Loucy (cell line): ENCODE data around the gene ITGB1BP2.
"Not testable (repeated sequence)": the region's sequence is repeated elsewhere in the genome, so short reads cannot be mapped to it uniquely, and the experiment has no call there.

ENCODE experiments used
- H2AFZ ChIP-seq: fragments of 200-600 bp; sonication (generic); 2 replicates; pipeline ENCODE4 v1.6.0; 2016; ENCODE audit warnings: antibody characterized with exemption, mild to moderate bottlenecking, low read length, moderate library complexity
- H3F3A ChIP-seq: fragments of 200-600 bp; 2 replicates; pipeline ENCODE4 v1.6.0; 2016; ENCODE audit warnings: antibody characterized with exemption, low read depth, mild to moderate bottlenecking
- H3K27me3 ChIP-seq: fragments of 200-600 bp; sonication (generic); 2 replicates; pipeline ENCODE4 v1.6.1; 2014; ENCODE audit warnings: low read length, mild to moderate bottlenecking; ENCODE audit not compliant: insufficient read depth, poor library complexity, severe bottlenecking
- H3K36me3 ChIP-seq: fragments of 200-600 bp; sonication (generic); 2 replicates; pipeline ENCODE4 v1.6.1; 2016; ENCODE audit warnings: low read length; ENCODE audit not compliant: insufficient read depth
- H3K4me1 ChIP-seq: fragments of 200-600 bp; sonication (generic); 2 replicates; pipeline ENCODE4 v1.5.1; 2014; ENCODE audit warnings: low read length, mild to moderate bottlenecking; ENCODE audit not compliant: insufficient read depth, poor library complexity, severe bottlenecking
- H3K4me2 ChIP-seq: fragments of 200-600 bp; sonication (generic); 2 replicates; pipeline ENCODE4 v1.6.0; 2014; ENCODE audit warnings: antibody characterized with exemption, low read length, low read depth, mild to moderate bottlenecking; ENCODE audit not compliant: poor library complexity, severe bottlenecking
- H3K4me3 ChIP-seq: fragments of 200-600 bp; sonication (generic); 2 replicates; pipeline ENCODE4 v1.5.1; 2014; ENCODE audit warnings: low read length, mild to moderate bottlenecking, mixed read lengths; ENCODE audit not compliant: poor library complexity, severe bottlenecking
- H3K79me2 ChIP-seq: fragments of 200-600 bp; sonication (generic); 2 replicates; pipeline ENCODE4 v1.6.1; 2014; ENCODE audit warnings: low read length; ENCODE audit not compliant: insufficient read depth
- H3K9ac ChIP-seq: fragments of 200-600 bp; sonication (generic); 2 replicates; pipeline ENCODE4 v1.6.0; 2014; ENCODE audit warnings: mild to moderate bottlenecking, low read depth, low read length, moderate library complexity; ENCODE audit not compliant: poor library complexity, severe bottlenecking
- H3K9me2 ChIP-seq: fragments of 200-600 bp; sonication (generic); replicated peaks from 2 replicates; pipeline ENCODE4 v1.6.1; 2016; ENCODE audit warnings: low read depth, low read length, mixed read lengths
- H3K9me3 ChIP-seq: fragments of 200-600 bp; sonication (generic); 2 replicates; pipeline ENCODE4 v1.6.1; 2014; ENCODE audit warnings: mild to moderate bottlenecking, antibody characterized with exemption, low read length, low read depth; ENCODE audit not compliant: insufficient read depth
- H4K20me1 ChIP-seq: fragments of 200-600 bp; sonication (generic); 2 replicates; pipeline ENCODE4 v1.6.0; 2014; ENCODE audit warnings: antibody characterized with exemption, low read length, mild to moderate bottlenecking; ENCODE audit not compliant: insufficient read depth, poor library complexity, severe bottlenecking
- EZH2phosphoT487 ChIP-seq: fragments of 200-600 bp; IDR thresholded peaks from 2 replicates; pipeline ENCODE4 v1.6.1; 2018; ENCODE audit warnings: antibody characterized with exemption, mild to moderate bottlenecking, moderate library complexity, borderline replicate concordance
- TF ChIP-seq, protein P1 (sequence below): fragments of 200-600 bp; sonication (generic); conservative IDR thresholded peaks from 2 replicates; pipeline ENCODE4 v1.5.1; 2014; ENCODE audit warnings: mild to moderate bottlenecking, antibody characterized with exemption, low read length

Gene ITGB1BP2

DNA sequence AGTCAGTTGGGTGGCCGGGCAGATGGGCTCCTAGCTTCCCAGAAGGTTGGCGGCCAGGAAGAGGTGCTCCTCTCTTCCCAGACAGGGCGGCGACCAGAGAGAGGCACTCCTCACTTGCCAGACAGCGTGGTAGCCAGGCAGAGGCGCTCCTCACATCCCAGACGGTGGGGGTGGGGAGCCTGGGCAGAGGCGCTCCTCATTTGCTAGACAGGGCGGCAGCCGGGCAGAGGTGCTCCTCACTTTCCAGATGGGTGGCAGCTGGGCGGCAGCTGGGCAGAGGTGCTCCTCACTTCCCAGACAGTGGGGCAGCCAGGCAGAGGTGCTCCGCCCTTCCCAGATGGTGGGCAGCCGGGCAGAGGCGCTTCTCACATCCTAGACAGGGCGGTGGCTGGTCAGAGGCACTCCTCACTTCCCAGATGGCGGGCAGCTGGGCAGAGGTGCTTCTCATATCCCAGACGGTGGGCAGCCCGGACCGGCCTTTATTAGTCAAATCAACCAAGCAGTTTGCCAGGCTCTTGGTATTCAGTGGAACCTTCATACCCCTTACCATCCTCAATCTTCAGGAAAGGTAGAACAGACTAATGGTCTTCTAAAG is 31.7 kb upstream of the ITGB1BP2 start:
- Histone ChIP-seq H2AFZ (no peak overlapping the region), H4K20me1 (no peaks in the 10 kb centered on the region), H3K4me1 (no peaks in the 10 kb centered on the region), H3K36me3 (no peaks in the 10 kb centered on the region), H3K9ac (no peak overlapping the region), H3K4me2 (no peak overlapping the region), H3K9me3 (no peaks in the 10 kb centered on the region), H3F3A (no peaks in the 10 kb centered on the region), H3K9me2 (no peaks in the 10 kb centered on the region), H3K27me3 (no peaks in the 10 kb centered on the region), H3K79me2 (no peaks in the 10 kb centered on the region), H3K4me3 (no peak overlapping the region)
- no peak for TF ChIP-seq EZH2phosphoT487
- TF ChIP-seq, protein P1, sequence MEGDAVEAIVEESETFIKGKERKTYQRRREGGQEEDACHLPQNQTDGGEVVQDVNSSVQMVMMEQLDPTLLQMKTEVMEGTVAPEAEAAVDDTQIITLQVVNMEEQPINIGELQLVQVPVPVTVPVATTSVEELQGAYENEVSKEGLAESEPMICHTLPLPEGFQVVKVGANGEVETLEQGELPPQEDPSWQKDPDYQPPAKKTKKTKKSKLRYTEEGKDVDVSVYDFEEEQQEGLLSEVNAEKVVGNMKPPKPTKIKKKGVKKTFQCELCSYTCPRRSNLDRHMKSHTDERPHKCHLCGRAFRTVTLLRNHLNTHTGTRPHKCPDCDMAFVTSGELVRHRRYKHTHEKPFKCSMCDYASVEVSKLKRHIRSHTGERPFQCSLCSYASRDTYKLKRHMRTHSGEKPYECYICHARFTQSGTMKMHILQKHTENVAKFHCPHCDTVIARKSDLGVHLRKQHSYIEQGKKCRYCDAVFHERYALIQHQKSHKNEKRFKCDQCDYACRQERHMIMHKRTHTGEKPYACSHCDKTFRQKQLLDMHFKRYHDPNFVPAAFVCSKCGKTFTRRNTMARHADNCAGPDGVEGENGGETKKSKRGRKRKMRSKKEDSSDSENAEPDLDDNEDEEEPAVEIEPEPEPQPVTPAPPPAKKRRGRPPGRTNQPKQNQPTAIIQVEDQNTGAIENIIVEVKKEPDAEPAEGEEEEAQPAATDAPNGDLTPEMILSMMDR, result no peak

DNA sequence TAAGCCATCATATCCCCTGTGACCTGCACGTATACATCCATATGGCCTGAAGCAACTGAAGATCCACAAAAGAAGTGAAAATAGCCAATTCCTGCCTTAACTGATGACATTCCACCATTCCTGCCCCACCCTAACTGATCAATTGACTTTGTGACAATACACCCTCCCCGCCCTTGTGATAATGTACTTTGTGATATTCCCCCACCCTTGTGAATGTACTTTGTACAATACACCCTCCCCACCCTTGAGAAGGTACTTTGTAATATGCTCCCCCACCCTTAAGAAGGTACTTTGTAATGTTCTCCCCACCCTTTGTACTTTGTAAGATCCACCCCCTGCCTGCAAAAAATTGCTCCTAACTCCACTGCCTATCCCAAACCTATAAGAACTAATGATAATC is 29.2 kb upstream of the ITGB1BP2 start:
- H3K79me2 ChIP-seq, H3K4me2 ChIP-seq, H3K4me3 ChIP-seq, H2AFZ ChIP-seq, H3F3A ChIP-seq, H3K27me3 ChIP-seq, H3K36me3 ChIP-seq, H3K9me3 ChIP-seq, H3K4me1 ChIP-seq, H4K20me1 ChIP-seq, H3K9me2 ChIP-seq, H3K9ac ChIP-seq: not testable (repeated sequence)

DNA sequence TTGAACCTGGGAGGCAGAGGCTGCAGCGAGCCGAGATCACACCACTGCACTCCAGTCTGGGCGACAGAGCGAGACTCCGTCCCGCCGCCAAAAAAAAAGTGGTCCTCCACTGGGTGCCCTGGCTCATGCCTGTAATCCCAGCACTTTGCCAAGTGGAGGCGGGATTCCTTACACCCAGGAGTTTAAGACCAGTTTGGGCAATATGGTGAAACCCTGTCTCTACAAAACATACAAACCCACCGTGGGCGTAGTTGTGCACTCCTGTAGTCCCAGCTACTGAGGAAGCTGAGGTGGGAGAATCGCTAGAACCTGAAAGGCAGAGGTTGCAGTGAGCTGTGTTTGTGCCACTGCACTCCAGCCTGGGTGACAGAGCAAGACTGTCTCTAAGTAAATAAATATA is 20.2 kb upstream of the ITGB1BP2 start:
- not testable (repeated sequence) for H3K9me3 ChIP-seq, H3K36me3 ChIP-seq, H3K9ac ChIP-seq, H3K4me2 ChIP-seq, H3K4me3 ChIP-seq, H2AFZ ChIP-seq, H3F3A ChIP-seq, H3K27me3 ChIP-seq, H3K9me2 ChIP-seq
- H4K20me1 ChIP-seq, result peaks cover 26% of the 10 kb centered on the region
- H3K79me2 ChIP-seq, result peaks cover 33% of the 10 kb centered on the region
- peaks cover 16% of the 10 kb centered on the region for H3K4me1 ChIP-seq

DNA sequence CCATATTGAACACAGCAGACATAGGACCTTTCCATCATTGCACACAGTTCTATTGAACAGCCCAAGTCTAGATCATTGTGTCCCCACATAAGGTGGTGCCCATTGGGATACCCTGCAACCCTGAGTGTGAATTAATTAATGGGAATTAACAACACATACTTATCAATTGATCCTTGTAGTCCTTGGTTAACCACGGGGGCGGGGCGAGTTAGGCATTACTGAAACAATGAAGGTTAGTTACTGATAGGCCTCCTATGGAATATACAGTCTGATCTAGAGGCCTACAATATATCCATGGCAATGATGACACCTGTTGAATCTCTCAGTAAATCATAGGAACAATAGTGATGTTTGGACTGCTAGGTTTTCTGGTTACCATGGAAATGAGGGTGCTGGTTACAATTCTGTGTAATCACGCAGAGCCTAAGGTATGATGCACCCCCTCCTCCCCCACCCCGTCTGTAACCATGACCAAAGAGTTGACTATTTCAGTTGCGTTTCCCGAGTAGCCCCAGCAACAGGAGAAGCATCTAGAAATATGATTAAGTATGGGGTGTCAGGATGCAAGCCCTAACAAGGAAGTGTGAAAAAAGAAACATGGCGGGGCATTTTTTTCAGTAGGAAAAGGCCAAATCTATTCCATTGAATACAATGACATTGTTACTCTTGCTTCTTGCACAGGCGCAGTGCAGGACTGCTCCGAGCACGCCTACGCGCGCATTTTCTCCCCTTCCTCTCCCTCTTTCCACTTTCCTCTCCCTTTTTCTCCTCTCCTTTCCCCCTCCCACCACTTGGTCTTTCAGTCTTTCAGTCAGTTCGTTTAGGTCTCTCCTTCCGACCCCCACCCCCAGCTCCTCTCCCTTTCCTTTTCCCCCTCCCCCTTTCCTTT is 18.8 kb upstream of the ITGB1BP2 start:
- Histone ChIP-seq H3K4me2 (peak overlapping the region; percentile 96), H3K79me2 (peaks cover 48% of the 10 kb centered on the region), H3K4me3 (peak overlapping the region; percentile 100), H2AFZ (peak overlapping the region; percentile 87), H3F3A (no peaks in the 10 kb centered on the region), H3K9me3 (no peaks in the 10 kb centered on the region), H4K20me1 (peaks cover 40% of the 10 kb centered on the region), H3K36me3 (peaks cover 3% of the 10 kb centered on the region; the same call in 1 of the 2 replicates), H3K9me2 (no peaks in the 10 kb centered on the region), H3K9ac (peak overlapping the region; percentile 97), H3K27me3 (peaks cover 4% of the 10 kb centered on the region), H3K4me1 (peaks cover 16% of the 10 kb centered on the region)
- TF ChIP-seq EZH2phosphoT487, result no peak
- TF ChIP-seq, protein P1, result no peak
